NCI-H524 treated with DMSO at 0.1 percent for 48 hours (cell line): ENCODE measurements around the gene MRPL33.

ENCODE experiments used
- DNase-seq: peaks from one replicate; lab custom pipeline; 2025; lab: John Stamatoyannopoulos, UW

MRPL33 gene

DNA sequence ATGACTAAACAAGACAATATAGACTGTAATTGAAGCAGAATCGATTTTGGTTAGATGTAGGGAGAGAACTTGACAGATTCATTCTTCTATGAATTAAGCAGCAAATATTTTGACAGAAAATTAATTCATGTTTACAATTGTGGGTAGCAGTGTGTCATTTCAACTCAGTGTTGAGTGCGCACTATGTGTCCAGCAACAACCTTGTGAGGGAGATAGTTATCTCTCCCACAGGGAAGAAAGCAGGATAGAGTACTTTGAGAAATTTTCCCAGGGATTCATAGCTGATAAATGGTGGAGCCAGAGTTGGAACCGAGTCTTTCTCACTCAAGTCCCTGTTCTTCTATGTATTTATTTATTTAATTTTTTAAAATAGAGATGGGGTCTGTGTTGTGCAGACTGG is 5.2 kb downstream of the MRPL33 start:
- DNase-seq: no peak

DNA sequence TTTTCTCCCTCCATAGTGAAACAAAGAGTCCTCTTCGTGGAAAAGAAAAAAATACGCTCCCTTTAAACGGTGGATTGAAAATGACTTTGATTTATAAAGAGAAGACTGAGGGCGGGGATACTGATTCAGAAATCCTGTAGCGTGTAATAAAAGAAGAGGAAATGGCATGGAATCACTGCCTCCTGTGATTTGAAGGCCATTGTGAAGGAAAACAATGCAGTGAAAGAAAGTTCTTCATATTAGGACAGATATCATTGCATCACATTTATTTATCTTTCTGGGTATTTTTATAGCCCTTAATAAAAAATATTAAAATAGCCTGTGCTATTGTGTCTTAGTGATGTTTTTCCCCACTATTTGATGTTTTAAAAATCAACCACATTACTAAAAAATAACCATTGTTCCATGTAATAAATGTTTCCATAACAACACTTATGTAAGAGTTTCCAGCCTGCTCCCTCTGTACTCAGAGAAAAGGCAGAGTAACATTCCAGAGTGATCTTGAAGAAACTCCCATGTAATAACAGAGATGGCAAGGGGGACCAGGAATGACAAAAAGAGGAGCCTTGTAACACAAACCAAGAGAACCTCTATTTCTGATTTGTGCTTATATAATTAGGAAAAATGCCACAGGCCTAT is 8.0 kb downstream of the MRPL33 start:
- DNase-seq: no peak

DNA sequence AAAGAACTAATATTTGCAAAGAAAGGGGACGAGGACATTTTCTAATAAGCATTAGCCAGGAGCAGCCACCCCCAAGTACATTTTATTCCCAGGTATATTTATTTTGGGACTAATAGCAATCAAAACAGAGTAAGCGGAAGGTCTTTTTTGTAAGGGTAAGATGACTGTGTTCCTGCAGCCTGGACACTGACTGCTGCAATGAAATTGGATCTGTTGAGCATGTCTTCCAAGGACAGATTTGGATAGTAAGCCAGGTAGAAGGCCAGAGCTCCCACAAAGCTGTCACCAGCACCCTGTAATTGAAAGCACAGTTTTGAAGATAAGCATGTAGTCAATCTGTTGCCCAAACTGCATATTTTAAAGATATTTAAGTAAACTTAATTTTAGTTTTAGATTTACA is 10.0 kb downstream of the MRPL33 start:
- no peak for DNase-seq

DNA sequence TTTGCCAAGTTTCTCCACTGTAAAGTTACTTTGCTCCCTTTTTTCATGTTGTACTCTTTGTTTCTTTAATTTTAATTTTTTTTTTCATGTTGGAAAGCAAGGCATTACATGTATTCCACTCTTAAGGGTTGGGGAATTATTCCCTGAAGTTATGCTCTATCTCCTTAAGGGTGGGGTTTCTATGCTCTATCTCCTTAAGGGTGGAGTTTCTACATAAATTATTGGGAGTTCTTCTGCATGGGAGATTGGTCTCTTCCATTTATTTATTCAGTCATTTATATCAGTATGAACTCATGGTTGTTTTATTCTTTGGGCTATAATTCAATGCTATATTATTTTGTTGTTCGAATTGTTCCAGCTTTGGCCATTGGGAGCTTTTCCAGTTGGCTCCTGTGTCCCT is 11.2 kb downstream of the MRPL33 start:
- no peak for DNase-seq

DNA sequence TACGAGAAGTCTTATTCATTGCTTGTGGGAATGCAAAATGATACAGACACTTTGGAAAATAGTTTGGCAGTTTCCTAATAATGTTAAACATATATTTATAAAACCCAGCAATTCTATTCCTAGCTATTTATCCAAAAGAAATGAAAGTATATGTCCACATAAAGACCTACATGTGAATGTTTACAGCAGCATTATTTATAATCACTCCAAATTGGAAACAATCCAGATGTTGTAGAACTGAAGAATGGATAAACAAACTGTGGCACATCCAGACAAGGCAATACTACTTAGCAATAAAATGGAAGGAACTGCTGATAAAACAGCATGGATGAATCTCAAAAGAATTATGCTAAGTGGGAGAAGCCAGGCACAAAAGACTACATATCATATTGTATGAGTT is 19.3 kb downstream of the MRPL33 start:
- DNase-seq: no peak

DNA sequence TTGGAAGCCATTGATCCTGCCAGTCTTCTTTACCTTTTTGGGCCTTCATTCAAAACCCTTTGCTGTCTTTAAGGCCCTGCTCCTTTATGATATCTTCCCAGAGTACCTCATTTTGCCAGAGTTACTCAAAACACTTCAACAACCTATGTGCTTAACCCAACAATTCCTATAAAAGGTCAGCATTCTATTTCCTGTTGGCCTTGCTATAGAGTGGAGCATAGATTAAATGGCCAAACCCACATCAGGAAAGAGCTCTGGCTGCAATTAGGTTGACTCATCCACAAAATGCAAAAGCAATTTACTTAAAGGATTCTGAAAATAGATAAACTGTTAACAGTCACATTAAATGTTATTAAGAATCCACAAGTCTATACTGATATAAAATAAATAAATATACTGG is 21.2 kb downstream of the MRPL33 start:
- DNase-seq: no peak

DNA sequence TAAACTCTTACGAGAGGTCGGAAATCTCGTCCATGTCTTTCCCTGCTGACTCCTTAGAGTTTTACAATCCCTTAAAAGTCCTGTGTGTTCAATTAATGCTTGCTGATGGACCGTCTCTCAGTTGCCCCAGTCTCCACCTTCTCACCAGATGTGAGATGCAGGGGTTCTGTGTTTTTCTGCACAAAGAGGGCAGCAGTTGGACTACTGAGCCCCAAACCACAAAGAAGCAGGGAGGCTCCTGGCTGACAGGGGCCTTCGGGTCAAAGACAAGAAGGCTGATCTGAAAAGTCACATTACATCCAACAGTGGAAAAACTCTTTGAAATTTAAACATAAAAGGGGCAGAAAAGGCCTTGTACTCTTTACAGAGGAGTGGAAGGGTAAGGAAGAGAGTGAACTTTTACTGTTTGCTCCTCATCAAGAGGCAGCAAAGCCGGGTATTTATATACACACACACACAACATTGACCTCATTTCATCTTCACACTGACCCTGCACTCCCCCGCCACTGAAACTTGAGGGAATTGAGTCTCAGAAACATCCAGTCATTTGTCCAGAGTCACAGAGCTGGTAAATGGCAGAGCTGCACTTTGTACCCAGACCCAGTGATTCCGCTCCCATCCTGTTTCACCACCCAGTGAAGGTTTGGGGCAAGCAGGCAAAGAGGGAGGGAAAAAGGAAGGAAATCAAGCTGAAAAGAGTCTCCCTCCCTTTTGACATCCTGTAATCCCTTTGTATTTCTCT is 23.7 kb downstream of the MRPL33 start:
- no peak for DNase-seq

DNA sequence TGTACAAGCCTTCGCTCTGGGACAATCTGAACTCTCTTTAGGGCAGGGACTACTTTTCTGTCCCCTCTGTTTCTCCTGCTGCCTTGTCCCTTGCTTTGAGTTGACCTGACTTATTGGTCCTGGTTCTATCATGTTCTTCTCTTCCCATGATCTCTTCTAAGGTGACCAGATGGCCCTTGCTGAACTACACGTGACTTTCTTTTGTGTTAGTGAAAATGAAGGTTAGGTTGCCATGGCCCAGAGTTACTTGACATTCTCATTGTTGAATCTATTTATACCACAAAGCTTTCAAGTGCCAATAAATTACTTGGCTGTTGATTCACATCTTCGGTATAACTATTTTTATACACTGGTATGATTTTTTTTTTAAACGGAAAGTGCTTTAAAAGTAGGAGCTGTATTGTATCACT is 24.4 kb downstream of the MRPL33 start:
- no peak for DNase-seq

DNA sequence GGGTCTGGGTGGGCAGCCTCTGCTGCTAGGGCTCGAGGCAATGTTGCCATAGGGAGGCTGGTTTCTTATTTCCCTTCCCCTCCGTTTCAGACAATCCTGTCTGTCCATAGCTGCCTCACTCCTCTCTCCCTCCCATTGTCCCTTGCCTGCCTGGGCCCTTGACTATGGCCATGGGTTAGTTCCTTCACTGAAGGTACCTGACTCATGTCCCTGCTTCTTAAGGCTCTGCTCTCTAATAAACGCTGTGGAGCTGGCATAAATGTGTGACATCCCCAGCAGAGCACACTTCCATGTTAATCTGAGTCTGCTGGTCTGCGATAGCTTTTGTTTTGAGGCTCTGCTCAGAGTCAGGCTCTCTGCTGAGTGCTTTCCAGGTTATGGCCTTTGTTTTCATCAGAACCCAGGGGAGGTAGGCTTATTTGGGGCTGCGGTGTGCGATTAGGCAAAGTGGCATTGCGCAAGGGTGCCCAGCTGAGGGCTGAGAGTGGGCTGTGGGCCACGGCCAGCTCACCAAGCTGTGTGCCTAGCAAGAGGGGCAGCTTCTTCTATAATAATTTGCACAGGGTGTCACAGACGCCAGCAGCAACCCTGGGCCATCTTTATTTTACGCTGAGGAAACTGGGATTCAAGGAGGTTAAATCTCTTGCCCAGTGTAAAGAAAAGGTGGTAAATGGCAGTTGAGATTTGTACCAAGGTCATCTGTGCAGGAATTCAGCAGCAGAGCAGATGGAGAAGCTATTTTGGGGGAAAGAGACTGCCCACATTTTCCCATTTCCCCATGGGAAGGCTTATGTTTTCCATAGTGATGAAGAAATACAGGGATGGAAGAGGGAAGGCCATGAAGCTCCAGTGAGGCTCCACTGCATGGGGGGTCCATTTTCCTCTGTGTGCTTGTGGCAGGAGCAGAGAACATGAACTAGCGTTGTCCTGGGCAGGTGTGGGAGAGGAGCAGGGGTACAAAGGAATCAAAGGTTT is 25.6 kb downstream of the MRPL33 start:
- DNase-seq: no peak

DNA sequence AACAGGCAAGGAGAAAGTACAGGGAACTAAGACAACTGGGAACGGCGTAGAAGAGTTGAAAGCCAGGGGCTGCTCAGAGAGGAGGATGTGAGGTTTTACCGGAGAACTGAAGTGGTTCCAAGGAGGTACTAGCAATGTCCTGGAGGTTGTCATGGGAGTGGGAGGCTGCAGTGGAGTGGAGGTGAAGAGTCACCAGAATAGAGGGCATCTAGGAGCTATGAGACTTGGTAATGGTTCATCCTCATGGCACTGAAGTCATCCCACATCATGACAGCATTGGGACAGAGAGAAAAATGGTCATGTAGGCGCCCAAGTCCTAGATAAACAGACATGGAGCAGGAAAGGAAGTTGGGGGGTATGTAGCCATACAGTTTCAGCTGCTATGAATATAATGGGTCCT is 26.3 kb downstream of the MRPL33 start:
- no peak for DNase-seq

DNA sequence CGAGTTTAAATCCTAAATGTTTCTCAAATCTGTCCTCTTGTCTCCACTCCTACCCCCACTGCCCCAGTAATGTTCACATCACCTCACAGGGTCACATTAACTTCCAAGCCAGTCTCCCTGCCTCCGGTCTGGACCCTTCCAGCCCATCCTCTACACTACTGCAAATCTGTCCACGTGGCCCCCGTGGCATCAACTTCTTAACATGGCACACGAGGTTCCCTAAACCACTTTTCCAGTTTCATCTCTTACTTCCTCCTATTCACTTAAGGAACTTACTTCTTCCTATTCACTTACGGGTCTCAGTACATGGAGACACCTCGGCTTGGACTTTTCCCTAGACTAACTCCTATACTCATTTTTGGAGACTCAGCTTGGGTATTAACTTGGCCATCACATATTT is 27.0 kb downstream of the MRPL33 start:
- DNase-seq: no peak

DNA sequence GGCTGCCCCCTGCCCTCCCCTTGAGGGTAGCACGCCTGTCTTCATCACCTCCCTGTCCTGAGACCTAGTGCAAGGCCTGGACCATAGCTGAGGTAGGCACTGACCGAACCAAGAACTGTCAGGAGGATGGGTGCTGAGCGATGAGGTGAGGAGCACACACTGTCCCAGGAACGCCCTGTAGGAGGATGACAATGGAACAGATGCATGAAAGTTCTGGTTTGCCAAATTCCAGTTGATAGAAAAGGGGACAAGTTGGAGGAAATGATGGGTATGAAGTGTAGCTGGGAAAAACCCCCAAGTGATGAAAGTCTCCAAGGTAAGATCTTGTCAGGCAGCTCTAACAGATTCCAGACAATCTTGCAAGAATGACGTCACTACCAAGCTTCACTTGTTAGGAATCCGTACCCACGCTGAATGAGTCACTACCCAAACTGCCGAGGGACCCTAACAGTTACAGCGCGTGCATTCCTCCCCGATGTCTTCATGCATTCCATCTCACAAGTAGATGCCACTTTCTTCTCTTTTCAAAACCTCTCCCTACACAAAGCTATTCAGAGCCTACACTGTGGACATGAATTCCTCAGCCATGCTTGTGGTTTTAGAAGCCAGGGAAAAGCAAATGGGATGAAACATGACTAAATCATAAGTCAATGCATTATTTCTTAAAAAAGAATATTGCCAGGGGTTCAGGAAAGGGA is 27.6 kb downstream of the MRPL33 start:
- DNase-seq: no peak

DNA sequence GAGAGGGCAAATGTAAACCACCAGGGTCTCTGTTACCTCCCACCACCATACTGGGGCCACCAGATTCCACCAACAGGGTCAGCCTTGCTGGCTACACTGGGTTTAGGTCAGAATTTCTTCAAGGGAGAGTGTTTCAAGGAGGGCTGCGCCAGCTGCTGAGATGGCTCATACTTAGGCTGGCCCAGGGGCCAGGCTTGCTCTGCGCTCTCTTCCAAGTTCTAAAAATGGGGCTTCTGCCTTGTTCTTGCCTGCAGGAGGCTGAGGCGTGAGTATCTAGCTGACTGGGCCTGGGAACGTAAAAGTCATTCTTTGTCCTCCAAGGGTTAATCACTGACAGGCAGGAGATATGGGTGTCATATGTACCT is 28.1 kb downstream of the MRPL33 start:
- no peak for DNase-seq

DNA sequence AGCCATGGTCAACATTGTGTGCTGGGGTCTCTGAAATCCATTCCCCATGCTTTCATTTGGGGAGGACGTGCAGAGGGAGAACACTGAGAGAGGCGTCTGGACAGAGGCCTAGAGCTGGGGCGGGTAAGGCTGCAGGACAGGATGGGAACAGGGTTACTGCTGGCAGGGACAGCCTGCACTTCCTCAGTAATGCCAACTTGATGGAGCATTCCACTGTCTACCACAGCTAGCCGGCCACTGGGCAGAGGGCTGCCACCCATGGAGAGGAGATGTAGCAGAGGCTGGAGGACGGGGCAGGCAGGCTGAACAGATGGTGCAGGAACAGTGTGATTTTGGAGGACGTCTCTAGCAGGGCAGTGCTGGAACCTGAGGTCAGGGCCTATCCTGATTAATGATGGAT is 29.3 kb downstream of the MRPL33 start:
- DNase-seq: no peak

DNA sequence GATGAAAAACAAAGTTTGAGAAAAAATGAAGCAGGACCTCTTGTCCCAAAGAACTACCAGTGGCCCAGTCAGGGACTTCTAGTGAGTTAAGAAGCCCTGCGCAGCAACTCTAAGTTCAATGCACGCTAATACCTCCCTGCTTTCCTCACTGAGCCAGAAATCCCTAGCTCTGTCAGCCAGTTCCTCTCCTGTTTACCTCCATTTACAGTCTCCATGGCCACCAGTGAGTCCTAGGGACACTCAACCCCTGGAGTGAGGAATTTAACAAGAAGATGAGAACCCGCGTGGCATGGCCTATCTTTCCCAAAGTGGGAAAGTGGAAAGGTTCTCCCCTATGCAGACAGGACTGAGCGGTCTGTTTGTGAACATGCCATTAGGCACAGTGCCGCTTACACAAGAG is 31.0 kb downstream of the MRPL33 start:
- DNase-seq: no peak

DNA sequence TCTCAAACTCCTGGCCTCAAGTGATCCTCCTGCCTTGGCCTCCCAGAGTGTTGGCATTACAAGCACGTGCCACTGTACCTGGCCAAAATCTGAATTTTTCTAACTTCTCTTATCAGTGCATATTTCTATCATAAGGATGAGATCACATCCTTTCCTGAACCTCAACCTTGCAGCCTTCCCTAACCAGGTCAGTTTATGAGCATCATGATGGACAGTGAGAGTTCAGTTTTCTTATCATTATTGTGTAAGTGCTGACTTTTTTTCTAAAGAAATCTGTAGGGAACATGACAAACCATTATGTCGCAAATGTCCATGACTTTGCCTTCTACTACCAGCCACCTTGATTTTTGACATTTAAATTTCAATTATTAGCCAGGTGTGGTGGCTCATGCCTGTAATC is 31.5 kb downstream of the MRPL33 start:
- no peak for DNase-seq

DNA sequence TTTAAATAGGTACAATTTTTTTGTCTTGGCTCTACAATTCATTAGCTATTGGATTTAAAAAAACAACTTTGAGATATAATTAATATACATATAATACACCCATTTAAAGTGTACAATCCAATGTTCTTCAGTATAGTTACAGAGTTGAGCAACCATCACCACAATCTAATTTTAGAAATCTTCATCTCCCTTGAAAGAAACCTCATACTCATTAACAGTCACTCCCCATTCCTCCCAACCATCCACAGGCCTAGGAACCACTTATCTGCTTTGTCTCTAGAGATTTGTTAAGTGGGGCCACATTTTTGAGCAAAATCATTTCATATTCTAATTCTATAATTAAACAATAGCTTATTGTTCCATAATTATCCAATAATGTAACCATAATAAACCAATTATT is 32.6 kb downstream of the MRPL33 start:
- no peak for DNase-seq

DNA sequence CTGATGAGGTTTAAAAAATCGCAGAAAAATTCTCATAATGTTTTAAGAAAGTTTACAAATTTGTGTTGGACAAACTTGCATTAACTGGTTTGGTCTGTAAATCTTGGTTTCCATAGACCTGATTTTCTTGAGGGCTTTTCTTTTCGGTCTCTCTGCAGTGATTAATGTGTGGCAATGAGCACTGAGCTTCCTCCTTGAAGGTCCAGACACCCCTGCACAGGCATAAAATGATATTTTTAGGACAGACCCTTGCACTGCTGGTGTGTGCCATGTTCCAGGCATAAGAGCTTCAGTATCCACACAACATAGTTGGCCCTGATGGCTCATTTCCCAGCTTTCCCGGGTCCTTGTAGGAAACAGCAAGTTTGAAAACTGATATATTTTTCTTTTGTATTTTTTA is 33.7 kb downstream of the MRPL33 start:
- DNase-seq: no peak

DNA sequence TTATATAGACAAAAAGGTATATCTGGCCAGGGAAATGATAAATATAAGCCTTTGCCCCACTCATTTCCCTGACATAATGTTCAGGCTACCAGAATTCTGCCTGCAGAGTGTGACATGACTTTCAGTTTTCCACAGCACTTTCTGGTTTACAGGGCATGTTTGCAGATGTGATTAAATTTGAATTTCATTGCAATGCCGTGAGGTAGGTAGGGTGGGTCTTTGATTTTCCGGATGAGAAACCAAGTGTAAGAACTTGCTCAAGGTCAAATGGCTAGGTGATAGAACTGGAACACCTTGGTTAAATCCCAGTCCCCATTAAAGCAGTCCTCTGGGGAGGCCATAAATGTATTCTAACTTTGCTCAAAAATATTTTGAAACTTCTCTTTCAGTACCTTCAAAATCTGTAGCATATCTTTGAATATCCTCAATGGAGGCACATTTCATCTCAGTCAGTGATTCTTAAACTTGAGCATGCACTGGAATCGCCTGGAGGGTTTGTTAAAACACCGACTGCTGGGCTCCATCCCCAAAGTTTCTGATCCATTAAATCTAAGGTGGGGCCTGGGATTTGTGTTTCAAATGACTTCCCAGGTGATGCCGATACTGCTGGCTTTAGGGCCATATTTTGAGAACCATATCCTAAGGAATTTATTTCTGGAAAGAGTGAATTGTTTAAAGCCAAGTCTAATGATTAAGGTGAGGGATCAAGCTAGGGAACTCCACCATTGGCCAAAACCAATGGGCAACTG is 35.0 kb downstream of the MRPL33 start:
- DNase-seq: no peak

DNA sequence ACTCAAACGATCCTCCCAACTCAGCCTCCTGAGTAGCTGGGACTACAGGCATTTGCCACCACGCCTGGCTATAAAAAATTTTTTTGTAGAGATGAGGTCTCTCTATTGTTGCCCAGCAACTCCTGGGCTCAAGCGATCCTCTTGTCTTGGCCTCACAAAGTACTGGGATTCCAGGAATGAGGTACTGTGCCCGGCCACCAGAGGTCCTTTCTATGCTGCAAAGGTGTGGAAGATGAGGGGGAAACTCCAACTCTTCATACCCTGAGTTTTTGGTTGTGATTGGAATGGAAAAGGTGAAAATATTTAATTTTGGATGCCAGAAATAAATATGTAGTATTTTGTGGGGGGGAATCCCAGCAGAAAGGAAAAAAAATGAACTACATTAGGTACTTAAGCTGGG is 36.0 kb downstream of the MRPL33 start:
- no peak for DNase-seq

DNA sequence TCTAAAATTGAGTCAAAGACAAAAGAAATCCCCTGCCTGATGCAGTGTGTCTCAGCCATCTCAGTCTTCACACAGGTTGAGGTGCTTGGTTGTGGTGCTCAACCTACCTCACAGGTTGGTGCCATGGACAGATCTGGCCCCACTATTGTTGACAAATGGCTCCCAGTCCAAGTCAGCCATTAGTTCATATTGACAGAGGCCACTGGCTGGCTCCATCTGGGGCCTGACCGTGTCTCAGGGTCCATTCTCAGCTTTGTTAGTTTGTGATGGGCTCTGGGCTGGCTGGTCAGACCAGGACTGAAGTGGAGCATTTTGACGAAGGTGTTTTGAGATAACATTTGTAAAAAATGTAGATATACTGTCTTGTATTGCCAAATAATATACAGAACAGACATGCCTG is 36.9 kb downstream of the MRPL33 start:
- no peak for DNase-seq

DNA sequence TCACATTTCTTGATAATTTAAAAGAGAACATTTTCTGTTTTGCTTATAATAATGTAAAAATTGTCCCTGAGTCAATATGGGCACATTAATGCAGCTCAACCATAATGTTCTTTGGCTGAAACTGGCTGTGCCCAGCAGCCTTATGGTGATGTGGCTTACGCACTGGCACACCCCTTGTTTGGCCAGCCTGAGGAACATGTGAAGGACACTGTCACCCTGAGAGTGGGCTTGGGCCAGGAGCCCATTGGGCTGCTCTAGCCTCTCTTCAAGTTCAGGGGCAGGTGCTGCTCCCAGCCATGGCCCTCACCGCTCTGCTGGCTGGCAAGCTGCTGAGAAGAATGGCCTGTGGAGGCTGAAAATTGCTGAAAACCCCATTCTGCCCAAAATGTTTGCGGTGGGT is 37.5 kb downstream of the MRPL33 start:
- no peak for DNase-seq
